Measurements from ENCODE around the gene PANK1. TPM values are rescaled to one million over a fixed set of nuclear protein-coding genes. Genes with fewer than 3 reads are reported as not detected.

PANK1 gene
- total RNA-seq, 1 experiment from 2014 or later = 33.2 TPM

DNA sequence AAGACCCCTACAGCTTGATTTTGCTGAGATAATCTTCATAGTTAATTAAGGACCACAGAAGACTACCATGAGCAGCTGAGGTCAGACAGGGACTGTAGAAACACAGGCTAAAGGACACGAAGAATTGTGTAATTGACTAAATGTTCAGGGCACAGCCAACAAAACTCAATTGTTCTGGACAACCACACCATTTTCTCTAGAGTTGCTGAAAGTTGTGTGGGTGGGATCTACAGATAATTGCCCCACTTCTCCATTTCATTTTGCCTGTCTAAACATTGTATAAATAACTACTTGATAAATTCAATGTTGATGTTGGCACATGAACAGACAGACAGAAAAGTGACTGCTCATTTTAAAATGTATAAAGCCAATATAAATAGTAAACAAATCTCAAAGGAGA lies 70.7 kb downstream of the PANK1 start:
- no peak overlapping the region for H3K23ac ChIP-seq (ENCODE audit: insufficient read length, low read depth, low read length)
- no peaks in the 10 kb centered on the region for H3K79me2 ChIP-seq (ENCODE audit: insufficient read depth, low read length)
- no peak overlapping the region for H4K91ac ChIP-seq (ENCODE audit: insufficient read length, low read depth, low read length)
- H3K14ac ChIP-seq (ENCODE audit: insufficient read depth, low read length) = no peak overlapping the region
- Mint-ChIP-seq H3K9me3 (peaks cover 0 to 2% of the 10 kb centered on the region in 2 experiments; a peak in 2 of 5 replicates), H3K27me3 (ENCODE audit: low read depth) (no peaks in the 10 kb centered on the region; the same call in 1 of the 2 replicates), H3K4me3 (no peak overlapping the region), H3K27ac (no peak overlapping the region), H3K4me1 (peaks cover 2 to 4% of the 10 kb centered on the region in 2 experiments; a peak in 1 of 4 replicates), H3K36me3 (ENCODE audit: insufficient read depth in 1 of 3, low read depth in 3 of 3) (peaks cover 0 to 8% (median 3%) of the 10 kb centered on the region in 3 experiments; a peak in 4 of 7 replicates)
- H4K20me1 ChIP-seq (ENCODE audit: control insufficient read depth, insufficient read depth, insufficient read length) = no peaks in the 10 kb centered on the region
- no peak overlapping the region for H2BK5ac ChIP-seq (ENCODE audit: insufficient read length, low read length)
- H3K27me3 ChIP-seq (ENCODE audit: insufficient read depth, low read length) = no peaks in the 10 kb centered on the region
- H4K8ac ChIP-seq (replicated peaks; ENCODE audit: insufficient read length, low read depth, low read length) = no peak overlapping the region
- no peak overlapping the region for H3T11ph ChIP-seq (ENCODE audit: low read length)
- no peaks in the 10 kb centered on the region for H3K79me1 ChIP-seq (ENCODE audit: insufficient read depth, low read depth, low read length, poor library complexity, severe bottlenecking)
- H3K18ac ChIP-seq (ENCODE audit: insufficient read length, low read depth, low read length) = no peak overlapping the region
- H2BK12ac ChIP-seq (ENCODE audit: insufficient read length, low read depth, low read length) = no peak overlapping the region
- H2BK15ac ChIP-seq (ENCODE audit: low read depth, low read length) = no peak overlapping the region
- H3K9me3 ChIP-seq (ENCODE audit: control insufficient read depth, low read depth, low read length) = no peaks in the 10 kb centered on the region
- no peak overlapping the region for H2AK5ac ChIP-seq (ENCODE audit: insufficient read length, low read length)
- no peak overlapping the region for H3K9ac ChIP-seq (ENCODE audit: extremely low read depth, insufficient read length, low read length)
- no peaks in the 10 kb centered on the region for H3K23me2 ChIP-seq (ENCODE audit: insufficient read length, low read depth, low read length, poor library complexity, severe bottlenecking)
- no peak overlapping the region for H2AFZ ChIP-seq (ENCODE audit: low read length)
- no peak for DNase-seq
- TF ChIP-seq, protein P1, sequence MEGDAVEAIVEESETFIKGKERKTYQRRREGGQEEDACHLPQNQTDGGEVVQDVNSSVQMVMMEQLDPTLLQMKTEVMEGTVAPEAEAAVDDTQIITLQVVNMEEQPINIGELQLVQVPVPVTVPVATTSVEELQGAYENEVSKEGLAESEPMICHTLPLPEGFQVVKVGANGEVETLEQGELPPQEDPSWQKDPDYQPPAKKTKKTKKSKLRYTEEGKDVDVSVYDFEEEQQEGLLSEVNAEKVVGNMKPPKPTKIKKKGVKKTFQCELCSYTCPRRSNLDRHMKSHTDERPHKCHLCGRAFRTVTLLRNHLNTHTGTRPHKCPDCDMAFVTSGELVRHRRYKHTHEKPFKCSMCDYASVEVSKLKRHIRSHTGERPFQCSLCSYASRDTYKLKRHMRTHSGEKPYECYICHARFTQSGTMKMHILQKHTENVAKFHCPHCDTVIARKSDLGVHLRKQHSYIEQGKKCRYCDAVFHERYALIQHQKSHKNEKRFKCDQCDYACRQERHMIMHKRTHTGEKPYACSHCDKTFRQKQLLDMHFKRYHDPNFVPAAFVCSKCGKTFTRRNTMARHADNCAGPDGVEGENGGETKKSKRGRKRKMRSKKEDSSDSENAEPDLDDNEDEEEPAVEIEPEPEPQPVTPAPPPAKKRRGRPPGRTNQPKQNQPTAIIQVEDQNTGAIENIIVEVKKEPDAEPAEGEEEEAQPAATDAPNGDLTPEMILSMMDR (conservative IDR thresholded peaks at IDR 0.05) = no peak
- no peak overlapping the region for H3K56ac ChIP-seq (ENCODE audit: insufficient read length, low read depth, low read length)
- no peak overlapping the region for H3K27ac ChIP-seq (ENCODE audit: insufficient read length, low read depth, low read length)
- no peak overlapping the region for H4K5ac ChIP-seq (ENCODE audit: insufficient read length, low read depth, low read length)
- H2BK20ac ChIP-seq (ENCODE audit: low read depth, low read length, poor library complexity, severe bottlenecking) = no peak overlapping the region
- no peaks in the 10 kb centered on the region for H3K4me1 ChIP-seq (ENCODE audit: insufficient read depth, low read length)
- H3K4ac ChIP-seq (ENCODE audit: low read depth, low read length) = no peak overlapping the region
- WGBS (ENCODE audit: extremely low coverage, insufficient read length, low lambda C conversion rate) = no CpG with 5 or more reads among the region's 1 CpG
- H2BK120ac ChIP-seq (ENCODE audit: low read depth, low read length, poor library complexity, severe bottlenecking) = no peak overlapping the region
- H3K4me2 ChIP-seq (ENCODE audit: insufficient read depth, insufficient read length, low read length) = no peak overlapping the region

Measured in H9 (cell line).